Rectal smooth muscle tissue (tissue), 1 donor: ENCODE data around the gene UNC5B.

Experiments
- H3K27ac ChIP-seq: one replicate; pipeline ENCODE4 v1.7.0; 2013; ENCODE audit warnings: low read depth, low read length, inconsistent platforms
- H3K27me3 ChIP-seq: one replicate; pipeline ENCODE4 v1.7.0; 2013; ENCODE audit warnings: low read length; ENCODE audit not compliant: control insufficient read depth, insufficient read depth
- H3K36me3 ChIP-seq: one replicate; pipeline ENCODE4 v1.7.0; 2013; ENCODE audit warnings: low read length; ENCODE audit not compliant: control insufficient read depth, insufficient read depth
- H3K4me1 ChIP-seq: one replicate; pipeline ENCODE4 v1.7.0; 2013; ENCODE audit warnings: low read length; ENCODE audit not compliant: control insufficient read depth, insufficient read depth
- H3K4me3 ChIP-seq: one replicate; pipeline ENCODE4 v1.7.0; 2013; ENCODE audit warnings: low read length
- H3K9ac ChIP-seq: one replicate; pipeline ENCODE4 v1.7.0; 2013; ENCODE audit warnings: low read length

Gene UNC5B

GRCh38 chr10:71314694-71315225 is 102.4 kb downstream of the UNC5B start:
- H3K9ac ChIP-seq: peak overlapping the region; percentile 25
- no peaks in the 10 kb centered on the region for H3K36me3 ChIP-seq
- peak overlapping the region; percentile 41 for H3K4me3 ChIP-seq
- no peak overlapping the region for H3K27ac ChIP-seq
- no peaks in the 10 kb centered on the region for H3K27me3 ChIP-seq
- H3K4me1 ChIP-seq: peaks cover 16% of the 10 kb centered on the region

DNA sequence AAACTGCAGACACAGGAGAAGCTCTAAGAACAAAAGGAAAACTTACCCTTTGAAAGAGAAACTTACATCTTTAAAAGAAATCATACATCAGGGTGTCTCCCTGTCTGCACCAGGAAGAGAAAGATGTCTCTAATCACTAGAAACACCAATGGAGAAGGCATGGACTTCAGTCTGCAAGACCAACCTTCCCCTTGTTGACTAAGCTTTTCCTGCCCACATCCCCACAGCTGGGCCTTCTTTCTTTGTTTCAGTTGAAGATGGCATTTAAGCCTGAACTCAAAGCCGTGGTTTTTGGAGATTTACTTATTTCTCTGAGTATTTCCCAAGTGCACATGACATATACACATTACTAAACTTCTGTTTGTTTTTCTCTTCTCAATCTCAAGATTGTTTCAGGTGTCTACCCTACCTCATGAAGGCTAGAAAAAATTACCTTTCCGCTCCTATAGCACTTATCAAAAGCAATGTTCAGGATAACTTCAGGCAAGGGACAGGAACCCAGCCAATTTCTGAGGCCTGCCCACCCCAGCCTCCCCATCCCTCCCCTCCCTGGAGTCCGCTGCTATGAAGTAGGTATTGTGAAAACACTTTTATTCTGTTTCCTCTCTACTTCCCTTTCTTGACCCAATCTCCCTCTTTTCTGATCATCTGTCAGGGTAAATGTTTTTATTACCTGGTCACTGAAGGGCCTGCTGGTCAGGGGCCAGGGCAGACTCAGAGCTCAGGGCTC is 103.9 kb downstream of the UNC5B start:
- Histone ChIP-seq H3K4me3 (no peak overlapping the region), H3K27ac (no peak overlapping the region), H3K9ac (no peak overlapping the region), H3K4me1 (peaks cover 16% of the 10 kb centered on the region), H3K36me3 (no peaks in the 10 kb centered on the region), H3K27me3 (no peaks in the 10 kb centered on the region)

DNA sequence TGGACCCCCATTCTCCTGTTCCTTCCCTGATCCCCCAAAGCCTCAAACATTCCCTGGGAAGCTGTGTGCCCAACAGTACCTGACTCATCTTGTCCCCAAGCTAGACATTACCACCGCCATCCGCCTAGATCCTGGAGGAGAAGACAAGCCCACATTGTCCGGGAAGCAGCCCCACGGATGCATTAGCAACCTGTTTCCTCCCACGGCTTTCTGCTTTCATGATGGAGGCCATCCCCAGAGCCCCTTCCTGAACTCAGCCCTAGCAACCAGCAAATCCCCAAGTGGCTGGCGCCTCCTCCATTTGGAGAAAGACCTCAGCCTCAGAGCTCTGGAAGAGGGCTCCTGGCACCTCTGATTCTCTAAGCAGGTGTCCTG is 104.4 kb downstream of the UNC5B start:
- peaks cover 16% of the 10 kb centered on the region for H3K4me1 ChIP-seq
- no peak overlapping the region for H3K27ac ChIP-seq
- no peak overlapping the region for H3K4me3 ChIP-seq
- H3K27me3 ChIP-seq: no peaks in the 10 kb centered on the region
- H3K9ac ChIP-seq: no peak overlapping the region
- H3K36me3 ChIP-seq: no peaks in the 10 kb centered on the region

DNA sequence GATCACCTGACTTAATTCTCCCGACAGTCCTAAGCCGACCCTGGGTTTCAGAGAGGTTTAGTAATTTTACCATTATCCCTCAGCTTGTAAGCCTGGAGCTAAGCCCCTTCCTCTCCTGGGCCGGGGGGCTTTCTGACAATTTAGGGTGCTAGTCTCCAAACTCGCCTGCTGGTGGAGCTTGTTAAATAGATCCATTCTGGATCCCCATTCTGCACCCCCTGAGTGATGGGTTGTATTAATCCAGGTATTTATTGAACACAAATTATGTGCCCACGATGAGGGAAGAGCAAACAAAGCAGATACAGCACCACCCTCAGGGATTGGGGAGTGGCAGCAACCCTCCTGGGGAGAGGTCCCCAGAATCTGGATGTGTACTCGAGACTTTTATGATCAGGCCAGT is 105.4 kb downstream of the UNC5B start:
- Histone ChIP-seq H3K4me1 (peaks cover 16% of the 10 kb centered on the region), H3K4me3 (no peak overlapping the region), H3K9ac (no peak overlapping the region), H3K27me3 (no peaks in the 10 kb centered on the region), H3K36me3 (no peaks in the 10 kb centered on the region), H3K27ac (no peak overlapping the region)

DNA sequence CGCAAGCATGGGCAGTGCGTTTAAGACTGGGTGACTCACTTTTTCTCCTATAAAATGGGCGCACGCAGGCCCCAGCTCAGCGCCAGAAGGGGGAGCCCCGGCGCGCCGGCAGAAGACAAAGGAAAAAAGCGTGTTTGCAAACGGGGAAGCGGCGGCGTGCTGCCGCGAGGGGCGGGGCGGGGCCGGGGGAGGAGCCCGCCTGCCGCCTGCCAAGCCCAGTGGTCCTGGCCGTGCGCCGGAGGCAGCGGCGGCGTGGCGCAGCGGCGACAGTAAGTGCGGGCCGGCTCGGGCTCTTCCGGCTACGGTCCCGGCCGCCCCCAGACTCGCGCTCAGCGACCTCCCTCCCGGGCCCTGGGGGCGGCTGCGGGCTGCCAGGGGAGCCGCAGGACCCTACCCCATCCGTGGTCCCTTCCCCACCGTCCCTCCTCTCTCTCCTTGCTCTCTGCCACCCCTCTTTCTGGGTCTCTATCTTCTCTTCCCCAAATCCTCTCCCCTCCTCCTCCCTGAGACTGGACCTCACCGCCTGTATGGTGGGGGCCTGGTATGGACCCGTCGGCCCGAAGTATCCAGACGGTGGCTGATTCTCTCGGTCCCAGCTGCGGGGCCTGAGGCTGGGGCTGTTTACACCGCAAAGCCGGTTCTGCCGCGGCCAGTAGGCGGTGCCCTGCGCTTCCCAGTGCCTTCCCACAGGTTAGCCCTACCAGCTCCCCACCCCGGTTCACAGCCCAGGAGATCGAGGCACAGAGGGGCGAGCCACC is 106.9 kb downstream of the UNC5B start, which contains the start of gene SLC29A3:
Gene SLC29A3 (plus strand): TSS at position 218 of the 758 bp plus-strand sequence. CDS start 51 bp downstream, at position 269.
- Histone ChIP-seq H3K27ac (peak within 1 kb of the TSS; percentile 71), H3K36me3 (no peaks in the 10 kb centered on the region), H3K4me3 (peak within 1 kb of the TSS; percentile 88), H3K9ac (peak within 1 kb of the TSS; percentile 86), H3K27me3 (no peaks in the 10 kb centered on the region), H3K4me1 (peaks cover 6% of the 10 kb centered on the region)

DNA sequence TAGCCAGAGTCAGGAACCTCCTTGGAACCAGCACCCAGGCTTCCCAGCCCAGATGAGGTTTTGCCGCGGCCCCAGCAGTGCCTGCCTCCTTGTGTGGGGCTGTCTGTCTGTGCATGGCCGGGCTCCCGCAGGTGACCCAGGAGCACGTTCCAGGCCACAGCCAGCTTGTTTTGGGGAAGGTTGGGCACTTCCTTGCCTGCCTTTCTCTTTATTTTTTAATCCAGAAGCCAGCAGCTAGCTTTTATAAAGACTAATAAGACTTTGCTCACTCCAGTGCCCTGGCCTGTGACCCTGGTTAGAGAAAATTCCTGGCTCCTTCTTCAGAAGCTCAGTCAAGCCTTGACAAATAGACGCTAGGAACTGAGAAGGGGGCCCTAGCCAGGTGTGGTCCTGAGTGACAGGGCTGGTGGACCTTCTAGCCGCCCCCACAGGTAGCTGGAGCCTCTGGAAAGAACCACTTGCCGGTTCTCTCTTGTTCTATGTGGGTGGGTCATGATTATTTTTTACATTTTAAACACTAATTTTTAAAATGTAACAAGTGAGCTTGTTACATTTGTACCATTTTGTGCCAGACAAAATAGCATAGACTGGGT is 107.5 kb downstream of the UNC5B start:
- H3K4me1 ChIP-seq: peaks cover 2% of the 10 kb centered on the region
- H3K27ac ChIP-seq: peak overlapping the region; percentile 71
- peak overlapping the region; percentile 88 for H3K4me3 ChIP-seq
- H3K36me3 ChIP-seq: no peaks in the 10 kb centered on the region
- no peaks in the 10 kb centered on the region for H3K27me3 ChIP-seq
- H3K9ac ChIP-seq: peak overlapping the region; percentile 86

- no peaks in the 10 kb centered on the region for H3K27me3 ChIP-seq
- no peak overlapping the region for H3K27ac ChIP-seq
- no peak overlapping the region for H3K9ac ChIP-seq
- H3K36me3 ChIP-seq: no peaks in the 10 kb centered on the region
- H3K4me3 ChIP-seq: no peak overlapping the region
- H3K4me1 ChIP-seq: peaks cover 2% of the 10 kb centered on the region
These were observed 108.2 kb downstream of the UNC5B start for GRCh38 chr10:71320592-71320991.

DNA sequence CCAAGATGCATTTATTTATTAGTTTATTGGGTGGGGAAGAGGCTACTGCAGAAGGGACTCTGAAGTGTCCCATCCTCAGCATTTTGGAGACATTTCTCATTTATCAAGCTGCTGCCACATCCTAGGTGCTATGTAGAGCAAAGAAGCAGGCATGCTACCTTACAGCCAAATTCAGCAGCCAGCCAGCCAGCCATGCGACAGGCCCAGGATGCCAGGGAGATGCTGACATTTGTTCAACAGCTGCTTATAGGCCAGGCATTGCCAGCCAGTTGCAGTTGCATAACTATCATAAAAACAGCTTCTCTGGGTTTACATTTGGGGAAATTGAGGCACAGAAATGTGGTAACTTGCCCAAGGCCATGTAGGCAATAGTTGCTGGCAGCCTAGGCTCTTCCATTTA is 109.0 kb downstream of the UNC5B start:
- Histone ChIP-seq H3K27ac (no peak overlapping the region), H3K27me3 (no peaks in the 10 kb centered on the region), H3K4me1 (peaks cover 2% of the 10 kb centered on the region), H3K36me3 (no peaks in the 10 kb centered on the region), H3K9ac (no peak overlapping the region), H3K4me3 (no peak overlapping the region)

GRCh38 chr10:71323407-71323806 is 111.0 kb downstream of the UNC5B start:
- Histone ChIP-seq H3K27ac (no peak overlapping the region), H3K9ac (no peak overlapping the region), H3K27me3 (no peaks in the 10 kb centered on the region), H3K4me1 (peaks cover 2% of the 10 kb centered on the region), H3K36me3 (no peaks in the 10 kb centered on the region), H3K4me3 (no peak overlapping the region)

- Histone ChIP-seq H3K27ac (no peak overlapping the region), H3K4me3 (no peak overlapping the region), H3K27me3 (no peaks in the 10 kb centered on the region), H3K36me3 (peaks cover 4% of the 10 kb centered on the region), H3K9ac (no peak overlapping the region), H3K4me1 (no peaks in the 10 kb centered on the region)
These were observed 112.4 kb downstream of the UNC5B start for GRCh38 chr10:71324743-71325142.

- H3K4me1 ChIP-seq: no peaks in the 10 kb centered on the region
- no peak overlapping the region for H3K4me3 ChIP-seq
- H3K27me3 ChIP-seq: no peaks in the 10 kb centered on the region
- no peak overlapping the region for H3K27ac ChIP-seq
- no peak overlapping the region for H3K9ac ChIP-seq
- H3K36me3 ChIP-seq: peaks cover 4% of the 10 kb centered on the region
These were observed 112.9 kb downstream of the UNC5B start for GRCh38 chr10:71325267-71325666.

GRCh38 chr10:71326464-71326881 is 114.1 kb downstream of the UNC5B start:
- no peak overlapping the region for H3K9ac ChIP-seq
- no peak overlapping the region for H3K27ac ChIP-seq
- no peaks in the 10 kb centered on the region for H3K4me1 ChIP-seq
- peaks cover 4% of the 10 kb centered on the region for H3K36me3 ChIP-seq
- H3K4me3 ChIP-seq: no peak overlapping the region
- no peaks in the 10 kb centered on the region for H3K27me3 ChIP-seq
